GM10248 (cell line): ENCODE data around the gene CLRN1.

Source experiments
- CTCF ChIA-PET: fragments of 300-600 bp; sonication (Branson Sonifier 250); formaldehyde crosslinking; extraction: SDS; loops from one replicate; lab custom pipeline; 2021; ENCODE audit warnings: antibody characterized with exemption; lab: Yijun Ruan, JAX
- POLR2A ChIA-PET: fragments of 350-650 bp; sonication (Branson Sonifier 250); formaldehyde crosslinking; extraction: SDS; loops from one replicate; lab custom pipeline; 2020; ENCODE audit warnings: antibody characterized with exemption; lab: Yijun Ruan, JAX
- DNase-seq: peaks from one replicate; pipeline ENCODE4 v3.0.0; 2012; ENCODE audit errors: extremely low spot score
- TF ChIP-seq, protein P1 (sequence below): IDR thresholded peaks from 2 replicates; pipeline ENCODE4 v1.5.1; 2012; ENCODE audit warnings: mild to moderate bottlenecking, low read depth; ENCODE audit errors: extremely low read depth, missing control alignments, control extremely low read depth

CLRN1 gene

DNA sequence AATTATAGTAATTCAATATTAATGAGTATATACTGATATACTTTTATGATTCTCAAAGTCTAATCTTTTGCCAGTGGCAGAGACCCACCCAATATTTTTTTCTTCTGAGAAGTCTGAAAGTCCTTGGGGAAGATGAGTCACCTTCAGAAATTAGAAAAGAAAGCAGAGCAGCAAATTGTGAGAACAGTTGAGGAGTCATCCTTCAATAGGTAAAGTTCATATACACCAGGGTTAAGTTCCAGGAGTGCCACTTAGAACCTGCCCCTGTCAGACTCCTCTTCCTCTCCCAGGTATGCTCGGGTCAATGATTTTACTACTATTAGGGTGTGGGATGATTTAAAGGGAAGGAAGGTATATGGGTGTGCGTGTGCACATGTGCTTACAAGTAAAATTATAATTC, 7.1 kb downstream of the CLRN1 start:
- TF ChIP-seq, protein P1, sequence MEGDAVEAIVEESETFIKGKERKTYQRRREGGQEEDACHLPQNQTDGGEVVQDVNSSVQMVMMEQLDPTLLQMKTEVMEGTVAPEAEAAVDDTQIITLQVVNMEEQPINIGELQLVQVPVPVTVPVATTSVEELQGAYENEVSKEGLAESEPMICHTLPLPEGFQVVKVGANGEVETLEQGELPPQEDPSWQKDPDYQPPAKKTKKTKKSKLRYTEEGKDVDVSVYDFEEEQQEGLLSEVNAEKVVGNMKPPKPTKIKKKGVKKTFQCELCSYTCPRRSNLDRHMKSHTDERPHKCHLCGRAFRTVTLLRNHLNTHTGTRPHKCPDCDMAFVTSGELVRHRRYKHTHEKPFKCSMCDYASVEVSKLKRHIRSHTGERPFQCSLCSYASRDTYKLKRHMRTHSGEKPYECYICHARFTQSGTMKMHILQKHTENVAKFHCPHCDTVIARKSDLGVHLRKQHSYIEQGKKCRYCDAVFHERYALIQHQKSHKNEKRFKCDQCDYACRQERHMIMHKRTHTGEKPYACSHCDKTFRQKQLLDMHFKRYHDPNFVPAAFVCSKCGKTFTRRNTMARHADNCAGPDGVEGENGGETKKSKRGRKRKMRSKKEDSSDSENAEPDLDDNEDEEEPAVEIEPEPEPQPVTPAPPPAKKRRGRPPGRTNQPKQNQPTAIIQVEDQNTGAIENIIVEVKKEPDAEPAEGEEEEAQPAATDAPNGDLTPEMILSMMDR, result no peak
- CTCF ChIA-PET, result no interaction called here
- POLR2A ChIA-PET, result no interaction called here
- no peak for DNase-seq

DNA sequence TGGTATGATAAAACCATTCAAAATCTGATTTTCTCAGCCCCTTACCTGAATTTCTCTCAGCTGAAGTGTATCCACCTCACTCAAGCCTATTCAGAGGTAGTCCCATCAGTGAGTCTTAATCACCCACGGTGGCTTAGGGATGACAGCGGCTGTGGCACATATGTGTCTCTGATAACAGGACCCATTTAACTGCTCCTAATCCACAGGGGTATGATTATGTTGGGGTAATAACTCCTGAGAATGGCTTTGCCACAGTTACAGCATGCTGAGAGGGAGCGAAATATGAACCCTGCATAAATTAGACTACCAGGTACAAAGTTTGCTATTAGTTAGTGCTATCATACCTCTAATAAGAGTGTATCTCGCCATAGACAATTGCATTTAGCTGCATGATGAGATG, 10.6 kb downstream of the CLRN1 start:
- DNase-seq, result no peak
- TF ChIP-seq, protein P1, result no peak
- POLR2A ChIA-PET, result no interaction called here
- CTCF ChIA-PET, result no interaction called here

DNA sequence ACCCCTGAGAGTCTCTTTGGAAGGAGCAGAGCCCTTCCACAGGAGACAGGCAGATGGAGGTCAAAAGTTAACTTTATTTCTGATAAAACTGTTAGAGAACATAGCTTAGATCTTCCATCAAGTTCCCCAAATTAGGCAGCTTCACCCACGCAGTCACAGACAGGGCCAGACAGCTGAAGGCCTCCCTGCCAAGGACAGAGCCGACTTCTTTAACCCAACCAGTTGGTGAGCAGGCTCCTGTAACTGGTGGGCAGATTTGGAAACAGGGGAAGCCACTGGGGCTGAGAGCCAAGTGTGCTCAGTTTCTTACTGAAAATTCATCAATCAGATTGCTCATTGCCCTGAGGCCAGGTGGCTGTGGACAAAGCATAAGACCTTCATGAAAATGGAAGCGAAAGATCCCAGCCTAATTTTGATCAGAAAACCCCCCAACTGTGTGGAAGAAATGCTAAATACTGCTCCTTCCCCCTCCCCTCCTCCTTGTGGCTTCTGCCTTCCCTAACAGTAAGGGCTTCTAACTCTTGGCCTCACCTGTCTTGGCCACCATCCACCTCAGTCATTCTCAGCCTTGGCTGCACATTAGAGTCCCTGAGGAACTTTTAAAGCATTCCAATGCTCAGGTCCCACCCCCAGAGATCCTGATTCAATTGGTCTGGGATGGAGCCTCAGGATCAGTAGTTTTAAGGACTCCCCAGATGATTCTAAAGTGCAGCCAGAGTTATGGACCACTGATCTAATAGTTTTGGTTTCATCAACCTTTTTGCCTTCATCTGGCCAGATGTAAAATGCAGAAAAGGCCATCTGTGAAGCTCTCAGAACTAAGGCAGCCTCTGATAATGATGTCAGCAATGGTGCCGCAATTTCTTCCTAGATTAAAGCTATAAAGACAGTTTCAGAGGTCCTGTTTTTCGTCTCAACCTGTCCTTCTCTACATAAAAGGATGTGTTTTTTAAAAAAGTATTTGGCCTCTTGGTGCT, 11.5 kb downstream of the CLRN1 start:
- POLR2A ChIA-PET, result no interaction called here
- TF ChIP-seq, protein P1, result no peak
- CTCF ChIA-PET, result no interaction called here
- DNase-seq, result no peak

DNA sequence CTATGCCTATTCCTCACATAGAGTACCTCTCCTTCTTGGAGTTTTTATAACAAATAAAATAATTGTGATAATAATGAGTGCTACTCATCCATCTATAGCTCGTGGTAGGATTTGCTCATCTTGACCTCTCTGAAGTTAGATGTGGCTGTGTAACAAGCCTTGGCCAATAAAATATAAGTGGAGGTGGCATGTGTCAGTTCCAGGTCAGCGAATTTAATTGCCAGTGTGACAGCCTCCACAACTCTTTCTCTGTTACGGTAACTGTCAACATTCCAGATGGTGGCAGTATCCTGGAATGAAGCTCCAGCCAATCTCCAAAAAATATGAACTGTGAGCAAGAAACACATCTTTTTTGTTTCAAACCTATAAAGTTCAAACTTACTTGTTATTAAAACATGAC, 13.8 kb downstream of the CLRN1 start:
- TF ChIP-seq, protein P1, result no peak
- CTCF ChIA-PET, result interaction anchor here (1.2 kb wide), 1 partner anchor 21 kb away, joined by 4 read pairs; no protein-coding TSS in a partner anchor
- POLR2A ChIA-PET, result no interaction called here
- DNase-seq, result no peak

DNA sequence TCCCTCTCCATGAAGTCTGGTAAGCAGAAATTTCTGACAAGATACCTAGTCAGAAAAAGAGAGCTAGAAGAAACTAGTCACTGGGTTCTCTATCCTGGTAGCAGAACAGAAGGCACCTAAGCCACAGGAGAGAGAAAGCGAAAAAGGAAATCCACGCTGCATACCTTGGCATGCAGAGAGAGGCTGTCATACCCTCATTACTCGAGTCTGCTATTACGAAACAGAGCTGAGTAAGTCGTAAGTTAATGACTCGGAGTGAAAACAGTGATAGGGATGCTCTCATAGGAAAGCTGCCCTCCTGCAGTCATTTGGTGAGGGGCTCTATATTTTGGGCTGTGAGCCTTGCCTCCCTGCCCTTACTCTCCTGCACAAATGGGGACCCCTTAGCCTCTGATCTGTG, 16.2 kb downstream of the CLRN1 start:
- TF ChIP-seq, protein P1, result no peak
- DNase-seq, result no peak
- CTCF ChIA-PET, result no interaction called here
- POLR2A ChIA-PET, result no interaction called here

DNA sequence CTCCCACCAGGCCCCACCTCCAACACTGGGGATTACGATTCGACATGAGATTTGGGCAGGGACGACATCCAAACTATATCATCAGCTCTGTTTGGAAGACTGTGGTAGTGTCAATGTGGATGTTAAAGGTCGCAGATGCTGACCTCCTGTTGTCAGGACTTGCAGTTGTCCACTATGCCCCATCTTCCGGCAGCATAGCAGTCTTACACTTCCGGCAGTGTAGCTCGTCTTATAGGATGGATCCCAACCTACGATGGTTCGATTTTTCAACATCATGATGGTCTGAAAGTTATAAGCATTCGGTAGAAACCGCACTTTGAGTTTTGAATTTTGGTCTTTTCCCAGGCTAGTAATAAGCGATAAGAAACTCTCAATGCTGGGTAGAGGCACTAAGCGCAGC, 20.6 kb downstream of the CLRN1 start:
- TF ChIP-seq, protein P1, result no peak
- DNase-seq, result no peak
- POLR2A ChIA-PET, result no interaction called here
- CTCF ChIA-PET, result no interaction called here
